Tibial nerve (tissue), 4 donors: ENCODE results near the gene DNAH14.

Experiments
- CTCF ChIP-seq, 5 experiments: fragments of 200-600 bp in 3 of 5; fragments of 450-650 bp in 2 of 5; sonication (generic) in 3 of 5; IDR thresholded peaks; one replicate each; pipeline ENCODE4 v1.5.1; 2016 to 2019; ENCODE audit warnings: antibody characterized with exemption in 5 of 5, mild to moderate bottlenecking in 3 of 5, moderate library complexity in 2 of 5
- EP300 ChIP-seq, 2 donors: sonication (generic); formaldehyde crosslinking; IDR thresholded peaks; one replicate each; pipeline ENCODE4 v1.6.1; 2017; ENCODE audit warnings: antibody characterized with exemption in 2 of 2, mild to moderate bottlenecking in 1 of 2
- POLR2A ChIP-seq, 2 donors: fragments of 450-650 bp; IDR thresholded peaks; one replicate each; pipeline ENCODE4 v1.6.1; 2017; ENCODE audit warnings: antibody characterized with exemption in 2 of 2, mild to moderate bottlenecking in 2 of 2, moderate library complexity in 2 of 2

- TF ChIP-seq POLR2A (IDR thresholded peaks at IDR 0.05) (no peak), CTCF (IDR thresholded peaks at IDR 0.05) (no peak), EP300 (IDR thresholded peaks at IDR 0.05) (no peak)
Measured at GRCh38 chr1:225364439-225364838, 435.0 kb downstream of the DNAH14 start.
